ENCODE measurements around the gene MYZAP. TPM values are rescaled to one million over a fixed set of nuclear protein-coding genes. Genes with fewer than 3 reads are reported as not detected.

MYZAP gene
- total and polyA plus RNA-seq, 10 of the 15 experiments (the other 5 are each of a cell fraction or from before 2014, with no cell fraction given), result not detected

DNA sequence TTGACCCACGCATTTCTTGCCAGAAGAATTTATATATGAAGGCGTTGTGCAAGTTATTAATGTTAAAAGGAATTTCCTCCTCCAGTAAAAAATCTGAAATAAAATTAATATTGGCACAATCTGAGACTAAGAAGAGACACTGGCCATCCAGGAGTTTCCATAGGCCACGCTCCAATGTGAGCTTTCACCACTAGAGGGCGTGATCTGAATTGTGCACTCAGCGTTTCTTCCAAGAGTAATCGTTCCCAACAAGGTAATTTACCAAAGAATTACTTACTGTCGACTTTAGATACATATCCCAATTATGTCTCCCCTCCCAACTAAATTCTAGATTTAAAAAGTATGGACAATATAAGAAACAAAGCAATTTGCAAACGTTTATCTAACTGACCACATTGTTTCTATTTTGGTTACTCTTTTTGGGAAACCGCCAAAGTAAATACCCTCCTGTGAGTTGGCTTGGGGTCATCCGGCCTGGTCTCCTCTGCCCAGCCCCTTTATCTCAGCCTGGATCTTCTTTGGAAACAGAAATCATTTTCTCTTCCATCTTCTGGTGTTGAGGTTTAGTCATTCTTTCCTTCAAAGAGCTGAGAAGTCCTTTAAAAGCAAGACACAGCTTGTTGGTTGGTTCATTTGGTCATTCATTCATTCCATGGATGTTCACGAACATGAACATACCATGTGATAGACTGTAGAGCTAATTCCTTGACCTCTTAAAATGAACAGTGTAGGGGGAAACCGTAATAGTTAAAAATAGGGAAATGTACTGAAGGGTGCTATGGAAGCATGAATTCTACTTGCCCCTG, 141.0 kb downstream of the MYZAP start:
- DNase-seq (ENCODE audit: low read depth, low spot score) (no peak), ATAC-seq (peak; percentile 82), FAIRE-seq (no peak)
- in situ Hi-C loops (cut with MboI), result no loop called here
- intact Hi-C loops (cut with micrococcal nuclease; ENCODE audit: unreplicated experiment), result loop anchor here (5.0 to 10.0 kb wide), 2 partner anchors 130 to 168 kb away; no protein-coding TSS in a partner anchor
- H3K4me1 ChIP-seq (ENCODE audit: control insufficient read depth, insufficient read depth, low read length), result no peaks in the 10 kb centered on the region
- H3K9ac ChIP-seq (ENCODE audit: control insufficient read depth, insufficient read depth, low read length), result no peak overlapping the region
- H3K27me3 ChIP-seq (replicated peaks in 1 of 2; ENCODE audit: control insufficient read depth in 2 of 2, insufficient read depth in 2 of 2, low read length in 1 of 2), result no peaks in the 10 kb centered on the region
- no peaks in the 10 kb centered on the region for H3K79me2 ChIP-seq (ENCODE audit: control insufficient read depth, insufficient read depth, low read length)
- RAD21 ChIA-PET (ENCODE audit: unreplicated experiment), result interaction anchor here (1.1 to 1.9 kb wide), 2 partner anchors 128 to 338 kb away, joined by 3 to 6 read pairs; no protein-coding TSS in a partner anchor
- H3K9me3 ChIP-seq (replicated peaks; ENCODE audit: control insufficient read depth, insufficient read depth, low read length), result no peaks in the 10 kb centered on the region
- CTCF ChIA-PET, result interaction anchor here (0.7 to 7.3 kb wide), 22 partner anchors 7 to 451 kb away, joined by 3 to 74 read pairs (median 4); partner anchors contain the start of gene POLR2M
- no peak overlapping the region for H2AFZ ChIP-seq (ENCODE audit: control insufficient read depth, low read depth, low read length)
- no peak overlapping the region for H3K4me3 ChIP-seq
- POLR2A ChIA-PET, result no interaction called here
- BruUV-seq (replicated peaks), result no TSS peak
- no peak overlapping the region for H3K4me2 ChIP-seq (ENCODE audit: control insufficient read depth, insufficient read depth)
- no peak overlapping the region for H3K27ac ChIP-seq (ENCODE audit: control insufficient read depth, insufficient read depth)
- 24% methylated on average over 12 of the region's 12 CpGs for WGBS (ENCODE audit: insufficient coverage, insufficient replicate concordance, low lambda C conversion rate, missing lambda C conversion rate)
- SMC1A ChIA-PET (ENCODE audit: uncharacterized antibody, unreplicated experiment), result interaction anchor here (1.0 to 5.4 kb wide), 5 partner anchors 12 to 338 kb away, joined by 3 to 27 read pairs (median 3); no protein-coding TSS in a partner anchor
- no peaks in the 10 kb centered on the region for H3K36me3 ChIP-seq (ENCODE audit: control insufficient read depth in 2 of 2, insufficient read depth in 2 of 2, low read length in 1 of 2)
- TF ChIP-seq RAD21 (IDR thresholded peaks at IDR 0.05; ENCODE audit: insufficient read depth, low read depth, low read length) (peak; percentile 39; the same call in 1 of the 2 replicates), SMC3 (IDR thresholded peaks at IDR 0.05; ENCODE audit: borderline replicate concordance, low read length) (peak; percentile 37; the same call in 1 of the 2 replicates), CBX5 (IDR thresholded peaks at IDR 0.05; ENCODE audit: low read depth) (no peak), MEF2B (IDR thresholded peaks at IDR 0.05; ENCODE audit: partially characterized antibody, poor library complexity, severe bottlenecking) (no peak), TCF7 (IDR thresholded peaks at IDR 0.05; ENCODE audit: borderline replicate concordance) (no peak)
- TF ChIP-seq, protein P1, sequence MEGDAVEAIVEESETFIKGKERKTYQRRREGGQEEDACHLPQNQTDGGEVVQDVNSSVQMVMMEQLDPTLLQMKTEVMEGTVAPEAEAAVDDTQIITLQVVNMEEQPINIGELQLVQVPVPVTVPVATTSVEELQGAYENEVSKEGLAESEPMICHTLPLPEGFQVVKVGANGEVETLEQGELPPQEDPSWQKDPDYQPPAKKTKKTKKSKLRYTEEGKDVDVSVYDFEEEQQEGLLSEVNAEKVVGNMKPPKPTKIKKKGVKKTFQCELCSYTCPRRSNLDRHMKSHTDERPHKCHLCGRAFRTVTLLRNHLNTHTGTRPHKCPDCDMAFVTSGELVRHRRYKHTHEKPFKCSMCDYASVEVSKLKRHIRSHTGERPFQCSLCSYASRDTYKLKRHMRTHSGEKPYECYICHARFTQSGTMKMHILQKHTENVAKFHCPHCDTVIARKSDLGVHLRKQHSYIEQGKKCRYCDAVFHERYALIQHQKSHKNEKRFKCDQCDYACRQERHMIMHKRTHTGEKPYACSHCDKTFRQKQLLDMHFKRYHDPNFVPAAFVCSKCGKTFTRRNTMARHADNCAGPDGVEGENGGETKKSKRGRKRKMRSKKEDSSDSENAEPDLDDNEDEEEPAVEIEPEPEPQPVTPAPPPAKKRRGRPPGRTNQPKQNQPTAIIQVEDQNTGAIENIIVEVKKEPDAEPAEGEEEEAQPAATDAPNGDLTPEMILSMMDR (IDR thresholded peaks at IDR 0.05 in 2 of 3, conservative IDR thresholded peaks at IDR 0.05 in 1 of 3; ENCODE audit: control insufficient read depth in 2 of 3, extremely low read depth in 1 of 3, insufficient read depth in 1 of 3, low read depth in 3 of 3, low read length in 3 of 3), result peak; percentile 67 to 95 (median 85)
- H4K20me1 ChIP-seq (ENCODE audit: control insufficient read depth, insufficient read depth), result no peaks in the 10 kb centered on the region

Measured in GM12878 (cell line).